ENCODE data around the gene PYGL.
"Not testable (repeated sequence)": the region's sequence is repeated elsewhere in the genome, so short reads cannot be mapped to it uniquely, and the experiment has no call there.

The PYGL gene

GRCh38 chr14:50901361-50901760 lies 42.9 kb downstream of the PYGL start:
- no peaks in the 10 kb centered on the region for H3K79me2 ChIP-seq (ENCODE audit: control insufficient read depth, low read length)
- H3K36me3 ChIP-seq (ENCODE audit: control insufficient read depth, low read length) = no peaks in the 10 kb centered on the region
- no peak overlapping the region for H3K4me3 ChIP-seq (ENCODE audit: low read length)
- H3K4me2 ChIP-seq (ENCODE audit: low read length) = peak overlapping the region; percentile 13; the same call in 1 of the 2 replicates
- TF ChIP-seq CTCF (IDR thresholded peaks at IDR 0.05; ENCODE audit: low read depth, low read length, poor library complexity, severe bottlenecking) (no peak), EZH2phosphoT487 (IDR thresholded peaks at IDR 0.05; ENCODE audit: borderline replicate concordance, low read length) (no peak)
- H3K9me2 ChIP-seq (replicated peaks; ENCODE audit: control insufficient read depth, low read length) = no peaks in the 10 kb centered on the region
- H3K27me3 ChIP-seq (ENCODE audit: control insufficient read depth, low read length) = no peaks in the 10 kb centered on the region
- no peaks in the 10 kb centered on the region for H3F3A ChIP-seq (ENCODE audit: control insufficient read depth, insufficient read depth)
- H3K27ac ChIP-seq (ENCODE audit: low read depth, low read length) = no peak overlapping the region
- no peaks in the 10 kb centered on the region for H3K9me3 ChIP-seq (ENCODE audit: control insufficient read depth, insufficient read depth, low read length)
- H4K20me1 ChIP-seq (ENCODE audit: control insufficient read depth, insufficient read depth, low read depth, low read length) = no peaks in the 10 kb centered on the region
- peaks cover 14% of the 10 kb centered on the region for H3K4me1 ChIP-seq (ENCODE audit: control insufficient read depth, low read length)

- no peak overlapping the region for H3K4me3 ChIP-seq (ENCODE audit: low read length)
- H3K27me3 ChIP-seq (ENCODE audit: control insufficient read depth, low read length) = no peaks in the 10 kb centered on the region
- no peak overlapping the region for H3K27ac ChIP-seq (ENCODE audit: low read depth, low read length)
- peaks cover 14% of the 10 kb centered on the region for H3K4me1 ChIP-seq (ENCODE audit: control insufficient read depth, low read length)
- H3K9me2 ChIP-seq (replicated peaks; ENCODE audit: control insufficient read depth, low read length) = no peaks in the 10 kb centered on the region
- no peaks in the 10 kb centered on the region for H3K79me2 ChIP-seq (ENCODE audit: control insufficient read depth, low read length)
- H4K20me1 ChIP-seq (ENCODE audit: control insufficient read depth, insufficient read depth, low read depth, low read length) = no peaks in the 10 kb centered on the region
- no peak for TF ChIP-seq CTCF (IDR thresholded peaks at IDR 0.05; ENCODE audit: low read depth, low read length, poor library complexity, severe bottlenecking)
- no peak for TF ChIP-seq EZH2phosphoT487 (IDR thresholded peaks at IDR 0.05; ENCODE audit: borderline replicate concordance, low read length)
- no peaks in the 10 kb centered on the region for H3F3A ChIP-seq (ENCODE audit: control insufficient read depth, insufficient read depth)
- H3K4me2 ChIP-seq (ENCODE audit: low read length) = no peak overlapping the region
- no peaks in the 10 kb centered on the region for H3K36me3 ChIP-seq (ENCODE audit: control insufficient read depth, low read length)
- no peaks in the 10 kb centered on the region for H3K9me3 ChIP-seq (ENCODE audit: control insufficient read depth, insufficient read depth, low read length)
Observed at GRCh38 chr14:50897658-50898175, 46.6 kb downstream of the PYGL start.

GRCh38 chr14:50897005-50897404 lies 47.3 kb downstream of the PYGL start:
- not testable (repeated sequence) for H3K27me3 ChIP-seq (ENCODE audit: control insufficient read depth, low read length); H3K4me3 ChIP-seq (ENCODE audit: low read length); H3K9me2 ChIP-seq (replicated peaks; ENCODE audit: control insufficient read depth, low read length); H3K36me3 ChIP-seq (ENCODE audit: control insufficient read depth, low read length); H3F3A ChIP-seq (ENCODE audit: control insufficient read depth, insufficient read depth); H3K9me3 ChIP-seq (ENCODE audit: control insufficient read depth, insufficient read depth, low read length); H3K4me2 ChIP-seq (ENCODE audit: low read length); H4K20me1 ChIP-seq (ENCODE audit: control insufficient read depth, insufficient read depth, low read depth, low read length); H3K79me2 ChIP-seq (ENCODE audit: control insufficient read depth, low read length); H3K27ac ChIP-seq (ENCODE audit: low read depth, low read length)
- H3K4me1 ChIP-seq (ENCODE audit: control insufficient read depth, low read length) = peaks cover 14% of the 10 kb centered on the region

GRCh38 chr14:50896421-50896820 lies 47.9 kb downstream of the PYGL start:
- not testable (repeated sequence) for H3K36me3 ChIP-seq (ENCODE audit: control insufficient read depth, low read length); H3K4me2 ChIP-seq (ENCODE audit: low read length); H3K4me1 ChIP-seq (ENCODE audit: control insufficient read depth, low read length); H3K27me3 ChIP-seq (ENCODE audit: control insufficient read depth, low read length); H3K4me3 ChIP-seq (ENCODE audit: low read length); H3K79me2 ChIP-seq (ENCODE audit: control insufficient read depth, low read length); H3K9me2 ChIP-seq (replicated peaks; ENCODE audit: control insufficient read depth, low read length); H3K27ac ChIP-seq (ENCODE audit: low read depth, low read length); H3F3A ChIP-seq (ENCODE audit: control insufficient read depth, insufficient read depth); H4K20me1 ChIP-seq (ENCODE audit: control insufficient read depth, insufficient read depth, low read depth, low read length); H3K9me3 ChIP-seq (ENCODE audit: control insufficient read depth, insufficient read depth, low read length)
